GM12891 (cell line): ENCODE results near the gene CCDC40.

Experiments
- PAX5 ChIP-seq: IDR thresholded peaks from 2 replicates; pipeline ENCODE4 v1.6.1; 2011; ENCODE audit warnings: low read length, moderate library complexity, mild to moderate bottlenecking; ENCODE audit not compliant: insufficient read depth, severe bottlenecking
- POLR2A ChIP-seq: IDR thresholded peaks from 2 replicates; pipeline ENCODE4 v1.6.1; 2011; ENCODE audit warnings: low read depth, low read length, control low read depth
- POLR2AphosphoS5 ChIP-seq: IDR thresholded peaks from 2 replicates; pipeline ENCODE4 v1.6.1; 2011; ENCODE audit warnings: low read depth, low read length, control low read depth
- POU2F2 ChIP-seq: IDR thresholded peaks from 2 replicates; pipeline ENCODE4 v1.6.1; 2011; ENCODE audit warnings: low read depth, mild to moderate bottlenecking, control low read depth, low read length, moderate library complexity
- SPI1 ChIP-seq: IDR thresholded peaks from 2 replicates; pipeline ENCODE4 v1.6.1; 2011; ENCODE audit warnings: low read depth, low read length, control low read depth
- TAF1 ChIP-seq: IDR thresholded peaks from 2 replicates; pipeline ENCODE4 v1.6.1; 2011; ENCODE audit warnings: low read depth, low read length, control low read depth

DNA sequence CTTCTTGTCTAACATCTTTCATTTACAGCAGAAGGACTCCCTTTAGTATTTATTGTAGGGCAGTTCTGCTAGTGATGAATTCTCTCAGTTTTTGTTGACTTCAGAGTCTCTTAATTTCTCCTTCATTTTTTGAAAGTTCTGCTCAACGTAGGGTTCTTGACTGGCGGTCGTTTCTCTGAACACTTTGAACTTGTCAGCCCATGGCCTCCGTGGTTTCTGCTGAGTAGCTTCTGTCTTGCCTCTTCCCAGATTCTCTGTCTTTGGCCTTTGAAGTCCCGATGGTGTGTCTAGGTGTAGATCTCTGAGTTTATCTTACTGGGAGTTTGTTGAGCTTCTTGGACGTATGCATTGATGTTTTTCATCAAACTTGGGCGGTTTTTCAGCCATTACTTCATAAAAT, 78.3 kb downstream of the CCDC40 start:
- TF ChIP-seq POLR2A (no peak), POLR2AphosphoS5 (no peak), TAF1 (no peak), SPI1 (no peak), POU2F2 (no peak), PAX5 (no peak)
